Calu3 (cell line): ENCODE data around the gene ARHGAP29. TPM values are rescaled to one million over a fixed set of nuclear protein-coding genes. Genes with fewer than 3 reads are reported as not detected.

Experiments
- BruUV-seq: library from RNA; stranded (reverse); fragments of 400-500 nt; replicated peaks from 2 replicates; lab custom pipeline; 2021; lab: Mats Ljungman, UMichigan
- CTCF ChIA-PET: fragments of 300-600 bp; sonication (Branson Sonifier 250); formaldehyde crosslinking; loops from one replicate; lab custom pipeline; 2022; ENCODE audit warnings: antibody characterized with exemption; lab: Charles Lee
- DNase-seq: peaks from one replicate; pipeline ENCODE4 v3.0.0; 2022
- H3K27ac Mint-ChIP-seq: one replicate; pipeline ENCODE4 v1.8.0; 2022; ENCODE audit warnings: mixed read lengths; ENCODE audit not compliant: unreplicated experiment
- H3K27me3 Mint-ChIP-seq: one replicate; pipeline ENCODE4 v1.8.0; 2022; ENCODE audit warnings: mixed read lengths; ENCODE audit not compliant: unreplicated experiment
- H3K36me3 Mint-ChIP-seq: one replicate; pipeline ENCODE4 v1.8.0; 2022; ENCODE audit warnings: mild to moderate bottlenecking, moderate library complexity, mixed read lengths; ENCODE audit not compliant: insufficient read depth, unreplicated experiment
- H3K4me1 Mint-ChIP-seq: one replicate; pipeline ENCODE4 v1.8.0; 2022; ENCODE audit warnings: mild to moderate bottlenecking, low read depth, mixed read lengths; ENCODE audit not compliant: unreplicated experiment
- H3K4me3 Mint-ChIP-seq: one replicate; pipeline ENCODE4 v1.8.0; 2022; ENCODE audit warnings: mild to moderate bottlenecking, low read depth, moderate library complexity, mixed read lengths; ENCODE audit not compliant: unreplicated experiment
- H3K9me3 Mint-ChIP-seq: one replicate; pipeline ENCODE4 v1.8.0; 2022; ENCODE audit warnings: low read depth, mixed read lengths; ENCODE audit not compliant: unreplicated experiment
- CTCF ChIP-seq: fragments of 200-600 bp; IDR thresholded peaks from one replicate; pipeline ENCODE4 v1.8.0; 2022; ENCODE audit warnings: antibody characterized with exemption; ENCODE audit not compliant: unreplicated experiment
- intact Hi-C: fragments of 100-400 bp; cut with micrococcal nuclease; formaldehyde crosslinking; loops from one replicate; pipeline ENCODE4 v1.10.0; 2022; ENCODE audit not compliant: unreplicated experiment
- total RNA-seq: library from RNA; stranded (reverse); gene quantifications from 2 replicates; pipeline ENCODE4 v1.2.3, GENCODE V29; 2022

ARHGAP29 gene
- total RNA-seq, 1 experiment from 2014 or later = 57.9 TPM

DNA sequence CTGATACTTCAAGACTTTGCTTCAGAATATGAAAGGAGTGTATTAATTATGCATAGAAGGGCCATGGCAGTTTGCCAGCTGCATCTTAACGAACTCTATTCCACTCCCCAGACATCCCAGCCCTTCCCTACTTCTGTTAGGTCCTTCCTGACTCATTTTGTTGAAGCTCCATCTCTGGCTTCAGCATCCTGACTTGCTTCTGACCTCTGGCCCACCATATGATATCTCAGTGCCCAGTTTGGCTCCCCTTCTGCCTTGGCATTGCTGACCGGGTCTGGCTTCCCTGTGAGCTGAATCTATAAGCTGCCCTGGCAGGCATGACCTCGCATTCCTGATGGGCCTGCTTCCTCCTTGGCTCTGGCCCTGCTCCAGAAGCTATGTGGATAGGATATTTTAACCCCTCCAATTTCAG, 27.6 kb upstream of the ARHGAP29 start:
- peak; percentile 61 for DNase-seq
- intact Hi-C loops = no loop called here
- no peak for TF ChIP-seq CTCF
- Mint-ChIP-seq H3K9me3 (peaks cover 5% of the 10 kb centered on the region), H3K27ac (peak overlapping the region; percentile 62), H3K4me3 (peak overlapping the region; percentile 12), H3K4me1 (peaks cover 46% of the 10 kb centered on the region), H3K36me3 (peaks cover 7% of the 10 kb centered on the region), H3K27me3 (no peaks in the 10 kb centered on the region)
- BruUV-seq = no TSS peak
- CTCF ChIA-PET = interaction anchor here (0.8 to 0.9 kb wide), 3 partner anchors 18 to 61 kb away, joined by 3 to 4 read pairs (median 3); no protein-coding TSS in a partner anchor

DNA sequence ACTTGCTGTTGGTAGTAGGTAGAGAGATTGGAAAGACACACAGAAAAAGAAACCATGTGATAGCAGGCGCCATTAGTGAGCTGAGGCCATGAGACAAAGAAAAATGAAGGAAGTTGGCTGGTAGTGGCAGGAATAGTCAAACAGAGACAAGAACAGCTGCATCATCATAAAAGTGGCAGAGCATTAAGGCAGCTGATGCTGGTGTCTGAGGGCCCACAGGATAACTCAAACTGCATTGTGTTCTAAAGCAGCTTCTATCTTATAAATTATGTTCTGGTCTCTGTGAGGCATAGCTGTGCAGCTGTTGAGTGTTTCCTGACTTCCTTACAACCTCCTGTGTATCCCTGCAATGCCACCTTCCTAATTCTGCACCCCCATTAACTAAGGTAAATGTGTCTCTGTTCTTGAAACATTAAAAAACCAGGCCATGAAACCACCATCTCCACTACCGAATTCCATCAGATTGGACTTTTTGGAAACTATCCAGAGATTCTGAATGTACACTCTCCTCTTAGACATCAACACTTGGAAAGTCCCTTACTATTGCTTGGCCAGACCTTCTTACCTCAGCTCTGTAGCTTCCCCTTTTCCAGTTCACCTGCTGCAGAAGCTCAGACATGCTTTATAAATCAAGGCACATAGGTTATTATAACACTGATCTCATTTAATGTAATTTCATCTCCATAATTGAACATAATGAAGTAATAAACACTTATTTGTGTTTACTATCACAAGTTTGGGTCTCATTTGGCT, 23.4 kb upstream of the ARHGAP29 start:
- BruUV-seq = no TSS peak
- intact Hi-C loops = no loop called here
- H3K4me3 Mint-ChIP-seq = no peak overlapping the region
- no peak overlapping the region for H3K27ac Mint-ChIP-seq
- H3K9me3 Mint-ChIP-seq = peaks cover 5% of the 10 kb centered on the region
- TF ChIP-seq CTCF = no peak
- CTCF ChIA-PET = no interaction called here
- peaks cover 7% of the 10 kb centered on the region for H3K36me3 Mint-ChIP-seq
- H3K27me3 Mint-ChIP-seq = no peaks in the 10 kb centered on the region
- peaks cover 66% of the 10 kb centered on the region for H3K4me1 Mint-ChIP-seq
- no peak for DNase-seq

DNA sequence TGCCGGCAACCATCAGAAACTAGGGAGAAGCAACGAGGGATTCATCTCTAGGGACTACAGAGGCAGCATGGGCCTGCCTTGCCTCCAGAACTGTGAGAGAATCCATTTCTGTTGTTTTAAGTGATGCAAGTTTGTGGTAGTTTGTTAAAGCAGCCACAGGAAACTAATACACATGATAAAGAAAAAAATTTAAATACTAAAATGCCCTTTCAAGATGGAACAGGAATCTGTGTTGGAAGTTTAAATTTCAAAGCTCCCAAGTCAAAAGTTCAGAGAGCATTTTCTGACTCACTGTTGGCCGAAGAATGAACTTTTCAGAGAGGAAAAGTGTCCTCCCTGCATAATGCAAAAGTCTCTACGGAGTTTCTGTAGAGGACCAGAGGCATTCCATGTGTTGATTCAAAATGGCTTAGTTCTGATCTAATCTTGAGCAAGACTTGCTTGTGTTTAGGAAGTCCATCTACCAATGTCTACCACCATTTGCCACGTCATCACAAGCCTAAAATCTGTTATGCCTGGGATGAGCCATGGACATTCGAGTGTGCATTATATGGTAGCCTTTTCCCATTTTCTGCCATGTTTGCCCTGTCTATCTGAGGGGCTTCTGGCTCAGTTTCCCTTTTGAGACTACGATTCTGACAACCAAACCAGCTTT, 22.4 kb upstream of the ARHGAP29 start:
- no peak for TF ChIP-seq CTCF
- Mint-ChIP-seq H3K27ac (peak overlapping the region; percentile 82), H3K27me3 (no peaks in the 10 kb centered on the region), H3K36me3 (peaks cover 2% of the 10 kb centered on the region), H3K4me1 (peaks cover 66% of the 10 kb centered on the region), H3K4me3 (no peak overlapping the region), H3K9me3 (peaks cover 5% of the 10 kb centered on the region)
- CTCF ChIA-PET = interaction anchor here (1.1 kb wide), 1 partner anchor 12 kb away, joined by 3 read pairs; no protein-coding TSS in a partner anchor
- DNase-seq = no peak
- intact Hi-C loops = no loop called here
- BruUV-seq = no TSS peak

DNA sequence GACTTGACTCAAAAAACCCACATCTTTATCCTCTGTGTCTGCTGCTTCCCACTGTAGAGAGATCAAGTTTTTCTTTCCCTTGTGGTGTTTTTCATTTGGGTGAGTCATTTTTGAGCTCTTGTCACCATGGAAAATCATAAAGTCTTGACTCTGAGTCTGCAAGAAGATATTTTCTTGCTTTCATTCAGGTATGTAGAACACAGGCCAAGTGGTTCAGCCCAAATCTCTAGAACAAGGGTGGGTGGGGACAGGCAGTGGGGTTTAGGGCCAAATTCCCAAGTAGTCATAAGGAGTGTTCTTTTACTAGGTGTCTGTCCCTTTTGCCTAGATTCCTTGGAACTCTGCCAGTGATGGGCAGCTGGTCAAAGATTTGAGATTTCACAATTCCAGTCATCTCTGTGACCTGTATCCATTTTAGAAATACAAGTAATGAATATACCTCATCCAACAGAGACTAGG, 21.5 kb upstream of the ARHGAP29 start:
- Mint-ChIP-seq H3K27me3 (no peaks in the 10 kb centered on the region), H3K9me3 (peaks cover 2% of the 10 kb centered on the region), H3K27ac (peak overlapping the region; percentile 82), H3K4me1 (peaks cover 64% of the 10 kb centered on the region), H3K4me3 (no peak overlapping the region), H3K36me3 (no peaks in the 10 kb centered on the region)
- BruUV-seq = no TSS peak
- DNase-seq = peak; percentile 29
- TF ChIP-seq CTCF = no peak
- CTCF ChIA-PET = interaction anchor here (0.9 to 1.6 kb wide), 3 partner anchors 10 to 14 kb away, joined by 3 read pairs; no protein-coding TSS in a partner anchor
- intact Hi-C loops = no loop called here
